ENCODE results near the gene OCA2.

OCA2 gene

GRCh38 chr15:27955087-27955486, 144.0 kb downstream of the OCA2 start:
- no peak for TF ChIP-seq USF1 (IDR thresholded peaks at IDR 0.05)

- TF ChIP-seq REST (IDR thresholded peaks at IDR 0.05; ENCODE audit: low read depth): no peak
- TF ChIP-seq FOXM1 (IDR thresholded peaks at IDR 0.05; ENCODE audit: borderline replicate concordance, low read depth): no peak
- no peak for TF ChIP-seq ZBTB7A (IDR thresholded peaks at IDR 0.05; ENCODE audit: low read depth)
- TF ChIP-seq MAX (IDR thresholded peaks at IDR 0.05): no peak
- TF ChIP-seq USF1 (IDR thresholded peaks at IDR 0.05): no peak
- TF ChIP-seq TEAD4 (IDR thresholded peaks at IDR 0.05): no peak
- no peak for TF ChIP-seq YY1 (IDR thresholded peaks at IDR 0.05; ENCODE audit: low read depth)
- TF ChIP-seq RAD21 (IDR thresholded peaks at IDR 0.05; ENCODE audit: low read depth): no peak
- no peak for TF ChIP-seq CEBPB (IDR thresholded peaks at IDR 0.05)
- no peak for TF ChIP-seq EGR1 (IDR thresholded peaks at IDR 0.05)
- no peak for TF ChIP-seq CREB1 (IDR thresholded peaks at IDR 0.05; ENCODE audit: low read depth)
- TF ChIP-seq EP300 (IDR thresholded peaks at IDR 0.05; ENCODE audit: borderline replicate concordance): no peak
These were observed 147.8 kb downstream of the OCA2 start for GRCh38 chr15:27951191-27951890.

GRCh38 chr15:27949089-27949488, 150.0 kb downstream of the OCA2 start:
- TF ChIP-seq TCF12 (IDR thresholded peaks at IDR 0.05; ENCODE audit: low read depth): no peak
- TF ChIP-seq YY1 (IDR thresholded peaks at IDR 0.05; ENCODE audit: low read depth): no peak
- TF ChIP-seq ZBTB7A (IDR thresholded peaks at IDR 0.05; ENCODE audit: low read depth): no peak
- no peak for TF ChIP-seq CREB1 (IDR thresholded peaks at IDR 0.05; ENCODE audit: low read depth)
- no peak for TF ChIP-seq NFIC (IDR thresholded peaks at IDR 0.05)
- no peak for TF ChIP-seq FOXM1 (IDR thresholded peaks at IDR 0.05; ENCODE audit: borderline replicate concordance, low read depth)
- no peak for TF ChIP-seq TEAD4 (IDR thresholded peaks at IDR 0.05)
- no peak for TF ChIP-seq MAX (IDR thresholded peaks at IDR 0.05)
- no peak for TF ChIP-seq RAD21 (IDR thresholded peaks at IDR 0.05; ENCODE audit: low read depth)
- no peak for TF ChIP-seq EGR1 (IDR thresholded peaks at IDR 0.05)
- no peak for TF ChIP-seq TAF1 (IDR thresholded peaks at IDR 0.05; ENCODE audit: low read depth)
- no peak for TF ChIP-seq USF1 (IDR thresholded peaks at IDR 0.05)
- no peak for TF ChIP-seq CEBPB (IDR thresholded peaks at IDR 0.05)

GRCh38 chr15:27939246-27939645, 159.9 kb downstream of the OCA2 start:
- TF ChIP-seq NFIC (IDR thresholded peaks at IDR 0.05): no peak
- TF ChIP-seq FOXM1 (IDR thresholded peaks at IDR 0.05; ENCODE audit: borderline replicate concordance, low read depth): no peak

GRCh38 chr15:27937851-27938250, 161.3 kb downstream of the OCA2 start:
- TF ChIP-seq RAD21 (IDR thresholded peaks at IDR 0.05; ENCODE audit: low read depth) (no peak), CREB1 (IDR thresholded peaks at IDR 0.05; ENCODE audit: low read depth) (no peak), ZBTB7A (IDR thresholded peaks at IDR 0.05; ENCODE audit: low read depth) (no peak), TEAD4 (IDR thresholded peaks at IDR 0.05) (no peak), MAX (IDR thresholded peaks at IDR 0.05) (no peak), TAF1 (IDR thresholded peaks at IDR 0.05; ENCODE audit: low read depth) (no peak), YY1 (IDR thresholded peaks at IDR 0.05; ENCODE audit: low read depth) (no peak), EGR1 (IDR thresholded peaks at IDR 0.05) (no peak), NFIC (IDR thresholded peaks at IDR 0.05) (no peak), CEBPB (IDR thresholded peaks at IDR 0.05) (no peak)

- TF ChIP-seq NFIC (IDR thresholded peaks at IDR 0.05) (no peak), REST (IDR thresholded peaks at IDR 0.05; ENCODE audit: low read depth) (no peak), CEBPB (IDR thresholded peaks at IDR 0.05) (no peak), ZBTB7A (IDR thresholded peaks at IDR 0.05; ENCODE audit: low read depth) (no peak), TCF12 (IDR thresholded peaks at IDR 0.05; ENCODE audit: low read depth) (no peak), MAX (IDR thresholded peaks at IDR 0.05) (no peak)
These were observed 163.0 kb downstream of the OCA2 start for GRCh38 chr15:27936164-27936563.
